Osteoblast (primary cell): ENCODE data around the gene MARCHF10. TPM values are rescaled to one million over a fixed set of nuclear protein-coding genes. Genes with fewer than 3 reads are reported as not detected.

ENCODE experiments used
- DNase-seq: peaks from one replicate; pipeline ENCODE4 v3.0.0; 2011; ENCODE audit warnings: low spot score, mixed read lengths; ENCODE audit not compliant: insufficient read length; ENCODE audit errors: missing footprints
- H2AFZ ChIP-seq: 2 replicates; pipeline ENCODE4 v1.6.0; 2011; ENCODE audit warnings: mild to moderate bottlenecking, low read length
- H3K27ac ChIP-seq: 2 replicates; pipeline ENCODE4 v1.5.1; 2011; ENCODE audit warnings: mild to moderate bottlenecking, low read depth, low read length, moderate library complexity
- H3K27me3 ChIP-seq: 2 replicates; pipeline ENCODE4 v1.6.0; 2012; ENCODE audit warnings: mild to moderate bottlenecking, control low read depth, inconsistent platforms, low read length, moderate library complexity; ENCODE audit not compliant: insufficient read depth
- H3K36me3 ChIP-seq: 2 replicates; pipeline ENCODE4 v1.5.1; 2011; ENCODE audit warnings: mild to moderate bottlenecking, low read length, control low read depth, moderate library complexity; ENCODE audit not compliant: insufficient read depth
- H3K4me1 ChIP-seq: 2 replicates; pipeline ENCODE4 v1.5.1; 2011; ENCODE audit warnings: mild to moderate bottlenecking, low read length, control low read depth, moderate library complexity; ENCODE audit not compliant: insufficient read depth
- H3K4me2 ChIP-seq: 2 replicates; pipeline ENCODE4 v1.6.0; 2011; ENCODE audit warnings: mild to moderate bottlenecking, low read length; ENCODE audit not compliant: insufficient read depth
- H3K4me3 ChIP-seq: fragments of 200-600 bp; sonication (generic); 3 replicates; pipeline ENCODE4 v1.5.1; 2012; ENCODE audit warnings: mild to moderate bottlenecking, low read length, inconsistent platforms; ENCODE audit not compliant: insufficient read depth
- H3K79me2 ChIP-seq: 2 replicates; pipeline ENCODE4 v1.6.0; 2012; ENCODE audit warnings: mild to moderate bottlenecking, low read length, control low read depth, inconsistent platforms; ENCODE audit not compliant: insufficient read depth
- H3K9me3 ChIP-seq: 2 replicates; pipeline ENCODE4 v1.5.1; 2011; ENCODE audit warnings: low read depth, low read length, control low read depth
- H4K20me1 ChIP-seq: 2 replicates; pipeline ENCODE4 v1.6.0; 2012; ENCODE audit warnings: mild to moderate bottlenecking, low read length, control low read depth; ENCODE audit not compliant: insufficient read depth
- total RNA-seq: library from RNA; depleted of rRNA; stranded (reverse); fragments of >200 nt; gene quantifications from 2 replicates; pipeline ENCODE4 v1.2.3, GENCODE V29; 2012
- TF ChIP-seq, protein P1 (sequence below): IDR thresholded peaks from 2 replicates; pipeline ENCODE4 v1.5.1; 2011; ENCODE audit warnings: mild to moderate bottlenecking, low read depth, low read length, moderate library complexity; ENCODE audit errors: extremely low read depth

Gene MARCHF10
- total RNA-seq, 1 donor: under 0.01 TPM

DNA sequence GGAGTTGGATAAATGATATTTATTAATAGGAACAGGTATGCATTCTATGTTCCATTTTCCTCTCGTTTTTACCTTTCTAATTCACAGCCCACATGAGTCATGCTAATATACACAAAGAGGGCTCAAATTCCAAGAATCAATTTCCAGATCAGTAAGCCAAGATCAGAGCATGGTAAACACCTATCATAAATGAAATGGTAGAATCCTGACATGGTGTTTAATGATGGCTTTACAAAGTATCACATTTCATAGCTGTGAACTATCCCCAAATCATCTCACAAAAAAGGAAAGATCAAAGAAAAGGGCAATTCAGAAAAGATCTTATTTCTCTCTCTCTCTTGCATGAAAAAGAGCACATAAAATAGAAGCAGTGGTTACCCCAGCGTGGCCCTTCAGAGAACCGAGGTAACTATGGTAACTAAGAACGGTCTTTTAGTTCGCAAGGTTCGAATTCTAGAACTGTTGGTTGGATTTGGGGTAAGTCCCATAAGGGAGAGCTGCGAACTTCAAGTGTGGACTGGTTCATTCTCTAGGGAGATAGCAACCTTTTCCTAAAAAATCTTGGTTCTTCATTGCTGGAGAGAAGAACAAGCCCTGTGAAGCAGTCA is 73.0 kb downstream of the MARCHF10 start:
- no peaks in the 10 kb centered on the region for H3K36me3 ChIP-seq
- no peaks in the 10 kb centered on the region for H4K20me1 ChIP-seq
- no peaks in the 10 kb centered on the region for H3K27me3 ChIP-seq
- TF ChIP-seq, protein P1, sequence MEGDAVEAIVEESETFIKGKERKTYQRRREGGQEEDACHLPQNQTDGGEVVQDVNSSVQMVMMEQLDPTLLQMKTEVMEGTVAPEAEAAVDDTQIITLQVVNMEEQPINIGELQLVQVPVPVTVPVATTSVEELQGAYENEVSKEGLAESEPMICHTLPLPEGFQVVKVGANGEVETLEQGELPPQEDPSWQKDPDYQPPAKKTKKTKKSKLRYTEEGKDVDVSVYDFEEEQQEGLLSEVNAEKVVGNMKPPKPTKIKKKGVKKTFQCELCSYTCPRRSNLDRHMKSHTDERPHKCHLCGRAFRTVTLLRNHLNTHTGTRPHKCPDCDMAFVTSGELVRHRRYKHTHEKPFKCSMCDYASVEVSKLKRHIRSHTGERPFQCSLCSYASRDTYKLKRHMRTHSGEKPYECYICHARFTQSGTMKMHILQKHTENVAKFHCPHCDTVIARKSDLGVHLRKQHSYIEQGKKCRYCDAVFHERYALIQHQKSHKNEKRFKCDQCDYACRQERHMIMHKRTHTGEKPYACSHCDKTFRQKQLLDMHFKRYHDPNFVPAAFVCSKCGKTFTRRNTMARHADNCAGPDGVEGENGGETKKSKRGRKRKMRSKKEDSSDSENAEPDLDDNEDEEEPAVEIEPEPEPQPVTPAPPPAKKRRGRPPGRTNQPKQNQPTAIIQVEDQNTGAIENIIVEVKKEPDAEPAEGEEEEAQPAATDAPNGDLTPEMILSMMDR: no peak
- DNase-seq: no peak
- no peaks in the 10 kb centered on the region for H3K9me3 ChIP-seq
- H3K4me3 ChIP-seq: no peak overlapping the region
- H2AFZ ChIP-seq: no peak overlapping the region
- no peaks in the 10 kb centered on the region for H3K79me2 ChIP-seq
- H3K27ac ChIP-seq: no peak overlapping the region
- no peaks in the 10 kb centered on the region for H3K4me1 ChIP-seq
- H3K4me2 ChIP-seq: no peak overlapping the region

DNA sequence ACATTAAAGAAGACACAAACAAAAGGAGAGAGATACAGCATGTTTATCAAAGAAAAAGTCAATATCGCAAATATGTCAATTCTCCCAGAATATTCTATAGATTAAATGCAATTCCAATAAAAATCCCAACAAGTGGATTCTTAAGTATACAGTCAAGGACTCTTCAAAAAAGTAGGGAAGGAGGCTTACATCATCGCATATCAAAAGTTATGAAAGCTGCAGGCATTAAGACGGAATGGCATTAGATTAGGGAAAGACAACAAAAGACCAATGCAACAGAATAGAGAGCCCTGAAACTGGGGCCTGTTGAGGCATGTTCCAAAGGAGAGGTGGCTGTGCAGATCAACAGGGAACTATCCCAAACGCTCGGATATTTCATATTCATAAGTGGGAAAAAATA is 76.0 kb downstream of the MARCHF10 start:
- peaks cover 2% of the 10 kb centered on the region for H3K9me3 ChIP-seq
- H2AFZ ChIP-seq: no peak overlapping the region
- H3K4me1 ChIP-seq: no peaks in the 10 kb centered on the region
- TF ChIP-seq, protein P1: no peak
- no peaks in the 10 kb centered on the region for H3K27me3 ChIP-seq
- H3K36me3 ChIP-seq: no peaks in the 10 kb centered on the region
- H3K4me2 ChIP-seq: no peak overlapping the region
- H4K20me1 ChIP-seq: no peaks in the 10 kb centered on the region
- H3K4me3 ChIP-seq: no peak overlapping the region
- no peaks in the 10 kb centered on the region for H3K79me2 ChIP-seq
- DNase-seq: no peak
- no peak overlapping the region for H3K27ac ChIP-seq

DNA sequence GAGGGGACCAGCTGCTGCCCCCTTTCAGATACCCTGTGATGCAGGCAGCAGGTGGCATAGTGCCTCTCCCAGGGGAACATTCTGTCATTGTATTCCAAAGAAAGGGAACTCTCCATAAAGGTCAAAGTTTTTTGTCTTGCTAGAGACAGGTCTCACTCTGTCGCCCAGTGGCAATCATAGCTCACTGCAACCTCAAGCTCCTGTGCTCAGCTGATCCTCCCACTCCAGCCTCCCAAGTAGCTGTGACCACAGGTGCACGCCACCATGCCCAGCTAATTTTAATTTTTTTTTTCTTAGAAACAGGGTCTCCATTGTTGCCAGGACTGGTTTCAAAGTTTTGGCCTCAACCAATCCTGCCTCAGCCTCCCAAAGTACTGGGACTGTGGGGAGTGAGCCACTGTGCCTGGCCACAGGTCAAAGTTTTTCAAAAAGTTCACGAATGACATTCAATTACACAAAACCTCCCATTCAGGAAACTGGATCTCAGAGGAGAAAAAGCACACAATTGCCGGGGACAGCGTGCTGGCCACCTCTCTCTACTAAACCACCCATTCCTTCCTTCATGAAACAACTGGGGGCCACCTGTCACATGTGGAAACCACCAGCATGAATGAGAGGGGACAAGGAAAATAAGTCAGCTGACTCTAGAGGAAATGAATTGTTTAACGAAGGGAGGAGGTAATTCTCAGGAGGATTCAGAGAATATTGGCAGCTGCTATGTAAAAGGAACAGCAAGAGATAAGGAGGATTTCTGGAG is 80.0 kb downstream of the MARCHF10 start:
- no peaks in the 10 kb centered on the region for H3K4me1 ChIP-seq
- no peak for DNase-seq
- peaks cover 2% of the 10 kb centered on the region for H3K9me3 ChIP-seq
- H3K4me2 ChIP-seq: no peak overlapping the region
- H4K20me1 ChIP-seq: no peaks in the 10 kb centered on the region
- no peaks in the 10 kb centered on the region for H3K27me3 ChIP-seq
- no peak overlapping the region for H3K4me3 ChIP-seq
- H3K36me3 ChIP-seq: no peaks in the 10 kb centered on the region
- no peak overlapping the region for H2AFZ ChIP-seq
- H3K27ac ChIP-seq: no peak overlapping the region
- no peaks in the 10 kb centered on the region for H3K79me2 ChIP-seq
- TF ChIP-seq, protein P1: no peak

DNA sequence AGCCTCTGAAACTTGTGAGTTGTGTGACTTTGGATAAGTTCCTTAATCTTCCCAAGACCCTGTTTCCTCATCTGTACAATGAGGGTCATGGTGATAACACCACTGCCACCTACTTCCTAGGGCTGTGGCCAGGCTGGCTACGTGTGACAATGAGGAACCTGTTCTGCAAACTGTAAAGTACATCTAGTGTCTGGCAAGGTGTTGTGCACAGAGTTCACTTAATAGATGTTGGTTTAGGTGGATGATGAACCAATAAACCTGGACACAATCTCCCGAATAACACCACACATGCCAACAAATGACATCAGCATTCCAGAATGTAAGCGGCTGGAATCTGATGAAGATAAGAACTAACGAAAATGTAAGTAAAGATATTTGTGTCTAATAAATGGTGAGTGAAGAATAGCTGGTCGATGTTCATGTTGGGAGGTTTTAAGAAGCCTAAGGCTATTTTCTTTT is 82.3 kb downstream of the MARCHF10 start:
- Histone ChIP-seq H3K4me2 (no peak overlapping the region), H3K27me3 (no peaks in the 10 kb centered on the region), H3K4me1 (no peaks in the 10 kb centered on the region), H3K79me2 (no peaks in the 10 kb centered on the region), H3K9me3 (peaks cover 2% of the 10 kb centered on the region), H3K4me3 (no peak overlapping the region), H2AFZ (no peak overlapping the region), H3K36me3 (no peaks in the 10 kb centered on the region), H3K27ac (no peak overlapping the region), H4K20me1 (no peaks in the 10 kb centered on the region)
- TF ChIP-seq, protein P1: no peak
- no peak for DNase-seq
